ACHN (cell line): ENCODE data around the gene SLC9A8.
A peak's percentile ranks its signal among the peaks of the same experiment; 100 is the strongest.
"Not testable (repeated sequence)": the region's sequence is repeated elsewhere in the genome, so short reads cannot be mapped to it uniquely, and the experiment has no call there.

Source experiments
- DNase-seq: peaks from one replicate; pipeline ENCODE4 v3.0.0-alpha.2; 2015
- in situ Hi-C: cut with HindIII; loops from 2 replicates; pipeline ENCODE4 v1.10.0; 2017; ENCODE audit warnings: low sequenced_read_pairs, low pct_ligation_motif_present, low pct_unique_long_range_greater_than_20kb

The SLC9A8 gene

GRCh38 chr20:49885558-49886332 is 73.1 kb downstream of the SLC9A8 start:
- in situ Hi-C loops, result no loop called here
- peak; percentile 38 for DNase-seq

DNA sequence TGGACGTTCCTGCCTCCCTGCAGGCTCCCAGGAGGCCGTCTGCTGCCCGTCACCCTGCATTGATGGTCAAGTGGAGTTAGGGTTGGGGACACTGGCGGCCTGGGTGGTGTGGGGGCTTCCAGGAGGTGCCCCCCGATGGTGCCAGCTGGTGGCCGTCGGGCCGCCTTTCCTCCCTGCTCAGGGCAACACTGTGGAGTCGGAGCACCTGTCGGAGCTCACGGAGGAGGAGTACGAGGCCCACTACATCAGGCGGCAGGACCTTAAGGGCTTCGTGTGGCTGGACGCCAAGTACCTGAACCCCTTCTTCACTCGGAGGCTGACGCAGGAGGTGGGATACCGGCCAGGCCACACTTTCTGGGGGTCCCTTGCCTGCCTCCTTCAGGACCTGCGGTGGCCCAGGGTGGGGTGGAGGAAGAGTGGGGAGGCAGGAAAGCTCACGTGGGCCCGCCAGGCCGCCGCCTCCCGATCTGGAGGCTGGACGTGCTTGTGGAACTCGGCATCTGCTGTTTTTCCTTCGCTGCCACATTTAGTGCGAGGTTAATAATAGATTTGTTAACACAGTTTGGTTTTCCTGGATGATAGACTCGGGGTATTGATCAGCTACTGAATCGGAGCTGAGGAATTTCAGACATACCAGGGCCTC is 74.1 kb downstream of the SLC9A8 start:
- in situ Hi-C loops, result no loop called here
- DNase-seq, result peak; percentile 6

DNA sequence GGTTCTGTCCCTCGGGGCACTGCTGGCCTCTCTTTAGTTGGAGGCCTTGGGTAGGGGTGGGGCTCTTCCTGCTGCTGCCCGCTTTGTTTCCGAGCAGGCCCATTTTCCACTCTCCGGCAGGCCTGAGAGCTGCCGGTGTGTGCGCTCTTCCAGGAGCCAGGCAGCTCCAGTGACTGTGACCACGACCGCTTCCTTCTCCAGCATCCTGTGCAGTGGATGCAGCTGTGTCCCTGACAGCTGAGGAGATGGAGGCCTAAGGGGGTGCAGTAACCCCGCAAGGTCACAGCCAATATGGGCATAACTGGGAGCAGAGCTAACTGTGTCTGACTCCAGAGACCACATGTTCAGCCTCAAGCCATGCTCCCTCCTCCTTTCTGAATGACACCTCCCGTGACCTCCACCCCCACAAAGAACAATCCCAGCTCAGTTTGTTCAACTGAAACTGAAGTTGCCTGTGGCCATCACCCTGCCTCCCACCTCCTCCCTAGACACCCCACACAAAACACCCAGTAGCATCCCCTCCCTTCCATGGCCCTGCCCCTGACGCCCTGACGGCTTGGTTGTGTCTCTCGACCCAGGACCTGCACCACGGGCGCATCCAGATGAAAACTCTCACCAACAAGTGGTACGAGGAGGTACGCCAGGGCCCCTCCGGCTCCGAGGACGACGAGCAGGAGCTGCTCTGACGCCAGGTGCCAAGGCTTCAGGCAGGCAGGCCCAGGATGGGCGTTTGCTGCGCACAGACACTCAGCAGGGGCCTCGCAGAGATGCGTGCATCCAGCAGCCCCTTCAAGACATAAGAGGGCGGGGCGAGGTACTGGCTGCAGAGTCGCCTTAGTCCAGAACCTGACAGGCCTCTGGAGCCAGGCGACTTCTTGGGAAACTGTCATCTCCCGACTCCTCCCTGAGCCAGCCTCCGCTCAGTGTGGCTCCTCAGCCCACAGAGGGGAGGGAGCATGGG is 74.9 kb downstream of the SLC9A8 start:
- peak; percentile 14 for DNase-seq
- in situ Hi-C loops, result no loop called here

DNA sequence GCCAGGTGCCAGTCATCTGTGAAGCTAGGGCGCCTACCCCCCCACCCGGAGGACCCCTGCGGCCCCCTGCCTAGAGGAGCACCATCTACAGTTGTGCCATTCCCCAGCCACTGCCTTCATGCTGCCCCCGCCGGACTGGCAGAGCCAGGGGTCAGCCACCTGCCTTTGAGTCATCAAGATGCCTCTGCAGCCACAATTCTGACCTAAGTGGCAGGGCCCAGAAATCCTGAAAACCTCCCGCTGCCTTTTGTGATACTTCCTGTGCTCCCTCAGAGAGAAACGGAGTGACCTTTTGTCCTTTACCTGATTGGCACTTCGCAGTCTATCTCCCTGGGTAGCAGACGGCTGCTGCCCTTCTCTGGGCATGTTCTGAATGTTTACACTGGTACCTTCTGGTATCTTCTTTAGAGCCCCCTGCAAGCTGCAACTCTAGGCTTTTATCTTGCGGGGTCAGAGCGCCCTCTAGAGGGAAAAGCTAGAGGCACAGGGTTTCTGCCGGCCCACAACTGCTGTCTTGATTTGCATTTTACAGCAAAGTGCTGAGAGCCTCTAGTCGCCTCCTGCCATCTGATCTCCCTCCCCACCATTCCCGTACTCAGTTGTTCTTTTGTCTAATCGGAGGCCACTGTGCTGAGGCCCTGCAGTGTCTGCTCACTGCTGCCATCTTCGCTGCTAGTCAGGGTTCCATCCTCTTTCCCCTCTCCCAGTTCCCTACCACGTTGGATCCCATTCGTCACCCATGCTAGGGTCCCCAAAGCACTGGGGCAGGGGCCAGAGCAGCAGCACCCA is 75.8 kb downstream of the SLC9A8 start:
- in situ Hi-C loops, result no loop called here
- peak; percentile 85 for DNase-seq

GRCh38 chr20:49889001-49889934 is 76.6 kb downstream of the SLC9A8 start:
- DNase-seq, result no peak
- in situ Hi-C loops, result no loop called here

- no peak for DNase-seq
- in situ Hi-C loops, result no loop called here
Measured at GRCh38 chr20:49889935-49890333, 77.3 kb downstream of the SLC9A8 start.

GRCh38 chr20:49890471-49891361 is 78.1 kb downstream of the SLC9A8 start:
- in situ Hi-C loops, result no loop called here
- DNase-seq, result no peak

DNA sequence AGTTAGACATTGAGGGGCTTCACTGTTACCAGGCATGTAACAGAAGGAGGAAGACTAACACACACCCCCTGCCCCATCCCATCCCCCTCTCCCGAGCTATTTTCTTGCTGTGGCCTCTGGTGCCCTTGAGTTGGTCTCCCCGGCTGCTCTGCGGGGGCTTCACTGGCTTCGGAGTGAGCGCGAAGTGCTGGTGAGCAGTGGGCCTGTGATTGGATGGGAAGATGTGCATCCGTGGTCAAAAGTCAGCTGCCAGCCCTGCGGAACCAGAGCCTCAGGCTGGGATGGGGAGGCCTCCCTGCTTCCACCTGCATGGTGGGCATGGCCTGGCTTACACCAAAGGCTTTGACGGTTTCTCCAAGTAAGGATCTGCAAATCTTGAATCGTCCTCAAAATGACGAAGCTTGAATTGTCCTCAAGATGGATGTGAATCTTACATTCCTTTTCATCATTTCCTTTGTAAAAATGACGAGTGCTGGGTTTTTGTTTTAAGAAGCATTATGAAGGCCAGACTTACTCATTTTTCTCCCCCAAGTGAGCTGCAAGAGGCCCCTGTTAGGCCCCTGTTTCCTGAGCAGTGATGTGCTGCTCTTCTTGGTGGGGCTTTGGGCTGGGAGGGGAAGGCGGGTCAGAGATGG is 79.0 kb downstream of the SLC9A8 start:
- DNase-seq, result no peak
- in situ Hi-C loops, result no loop called here

GRCh38 chr20:49892260-49892659 is 79.6 kb downstream of the SLC9A8 start:
- no peak for DNase-seq
- in situ Hi-C loops, result no loop called here

- in situ Hi-C loops, result no loop called here
Measured at GRCh38 chr20:49892817-49893216, 80.2 kb downstream of the SLC9A8 start.

DNA sequence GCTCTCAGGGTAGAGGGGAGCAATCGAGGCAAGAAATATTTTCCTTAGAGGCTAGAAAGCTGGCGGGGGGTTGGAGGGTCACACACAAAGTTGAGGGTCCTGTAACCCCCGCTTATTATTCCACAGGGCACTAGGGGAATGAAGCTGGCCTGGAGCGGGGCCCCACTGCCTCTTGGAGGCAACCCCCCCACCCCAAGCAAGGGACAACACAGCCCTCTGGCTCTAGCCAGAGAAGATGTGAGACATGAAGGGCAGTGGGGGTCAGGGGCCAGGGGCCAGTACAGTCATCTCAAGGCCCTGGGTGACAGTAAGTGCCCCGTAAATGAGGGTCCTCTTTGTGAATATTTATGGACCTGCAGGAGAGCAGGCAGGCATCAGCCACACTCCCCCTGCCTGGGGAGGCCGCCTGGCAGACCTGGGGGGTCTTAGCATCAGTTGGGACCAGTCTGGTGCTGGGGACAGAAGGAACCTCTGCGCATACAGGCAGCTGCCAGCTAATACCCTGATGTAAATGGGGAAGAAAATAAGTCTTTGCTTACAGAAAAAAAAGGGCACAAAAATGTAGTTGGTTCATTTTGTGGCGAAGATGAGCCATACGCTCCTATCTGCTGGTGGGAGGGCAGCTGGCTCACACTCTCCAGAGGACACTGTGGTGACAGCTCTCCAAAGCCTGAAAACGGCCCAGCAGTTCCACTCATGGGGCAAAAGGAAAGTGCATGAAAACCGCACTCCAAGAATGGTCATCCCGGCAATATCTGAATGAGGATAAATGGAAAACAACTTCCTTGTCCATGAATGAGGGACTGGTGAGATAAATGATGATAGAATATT is 80.8 kb downstream of the SLC9A8 start:
- in situ Hi-C loops, result no loop called here
- DNase-seq, result no peak

More at GRCh38 chr20:49892817-49893216, 80.2 kb downstream of the SLC9A8 start:
- no peak for DNase-seq

DNA sequence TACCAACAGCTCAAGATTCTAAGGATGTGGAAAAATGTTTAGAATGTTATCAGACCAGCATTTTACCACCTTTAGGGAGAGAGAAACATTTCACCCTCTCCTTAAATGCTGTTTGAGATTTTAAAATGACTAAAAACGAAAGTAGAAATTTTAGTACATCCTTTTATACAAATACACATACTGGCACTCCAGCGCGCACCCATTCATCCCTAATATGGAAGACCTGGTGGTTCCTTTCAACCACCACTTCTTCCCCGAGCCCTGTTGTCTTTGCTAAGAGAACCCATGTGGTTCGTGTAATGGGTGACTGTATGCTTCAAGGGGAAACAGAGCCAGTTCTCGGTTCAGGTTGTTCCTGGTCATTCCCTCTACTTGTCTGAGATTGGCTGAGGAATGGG is 81.4 kb downstream of the SLC9A8 start:
- DNase-seq, result no peak
- in situ Hi-C loops, result no loop called here

DNA sequence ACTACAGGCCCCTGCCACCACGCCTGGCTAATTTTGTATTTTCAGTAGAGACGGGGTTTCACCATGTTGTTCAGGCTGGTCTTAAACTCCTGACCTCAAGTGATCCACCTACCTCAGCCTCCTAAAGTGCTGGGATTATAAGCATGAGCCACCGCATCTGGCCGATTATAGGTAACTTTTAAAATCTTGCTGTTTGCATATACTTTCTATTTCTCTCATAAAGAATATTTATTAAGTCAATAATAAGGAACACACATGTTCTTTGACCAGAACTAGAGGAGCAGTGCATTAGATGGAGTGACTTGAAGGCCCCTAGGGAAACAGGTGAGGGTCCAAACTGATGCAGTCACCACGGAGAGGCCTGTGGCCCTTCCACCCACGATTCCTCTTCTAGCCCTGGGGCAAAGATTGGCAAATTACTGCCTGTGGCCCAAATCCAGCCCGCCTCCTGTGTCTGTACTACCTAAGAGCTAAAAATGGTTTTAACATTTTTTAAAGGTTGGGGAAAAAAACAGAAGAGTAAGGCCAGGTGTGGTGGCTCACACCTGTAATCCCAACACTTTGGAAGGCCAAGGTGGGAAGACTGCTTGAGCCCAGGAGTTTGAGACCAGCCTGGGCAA is 83.0 kb downstream of the SLC9A8 start:
- DNase-seq, in situ Hi-C loops: not testable (repeated sequence)

GRCh38 chr20:49896204-49896603 is 83.6 kb downstream of the SLC9A8 start:
- in situ Hi-C loops, result no loop called here
- no peak for DNase-seq
